NB4 (cell line): Measurements from ENCODE around the gene COMMD1.

Source experiments
- CTCF ChIP-seq: IDR thresholded peaks from one replicate; pipeline ENCODE4 v1.5.1; 2012; ENCODE audit warnings: low read depth, low read length
- POLR2A ChIP-seq: IDR thresholded peaks from 2 replicates; pipeline ENCODE4 v1.6.1; 2011; ENCODE audit warnings: mild to moderate bottlenecking; ENCODE audit not compliant: insufficient read length; ENCODE audit errors: extremely low read depth

DNA sequence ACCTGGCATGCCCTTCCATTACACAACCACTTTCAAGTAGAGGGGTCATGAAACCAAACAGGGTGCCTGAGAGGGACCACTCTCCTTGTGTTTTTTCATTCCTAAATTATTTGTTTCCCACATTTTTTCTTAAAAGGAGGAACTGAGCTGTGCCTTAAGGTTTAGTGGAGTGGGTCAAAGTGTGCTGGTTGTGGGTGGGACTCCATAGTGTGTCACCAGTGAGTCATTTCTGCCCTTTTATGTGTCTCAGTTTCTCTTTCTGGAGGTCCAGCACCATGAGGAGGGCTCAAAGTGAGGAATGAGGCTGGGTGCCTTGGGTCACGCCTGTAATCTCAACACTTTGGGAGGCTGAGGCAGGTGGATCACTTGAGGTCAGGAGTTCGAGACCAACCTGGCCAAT, 37.8 kb downstream of the COMMD1 start:
- TF ChIP-seq POLR2A = no peak
- no peak for TF ChIP-seq CTCF
